HCT116 (cell line): Measurements from ENCODE around the gene ACTR3C. TPM values are rescaled to one million over a fixed set of nuclear protein-coding genes. Genes with fewer than 3 reads are reported as not detected.

ENCODE experiments used
- ATAC-seq: fragments of 200-7000 bp; cut with Tn5 transposase; 2 replicates; pipeline ENCODE4 v1.9.1; 2020; ENCODE audit warnings: mild to moderate bottlenecking, moderate library complexity
- BruUV-seq: library from RNA; stranded (reverse); fragments of 400-500 nt; replicated peaks from 2 replicates; lab custom pipeline; 2021; lab: Mats Ljungman, UMichigan
- CTCF ChIA-PET: fragments of 300-600 bp; sonication (Branson Sonifier 250); formaldehyde crosslinking; loops from one replicate; lab custom pipeline; 2021; ENCODE audit warnings: antibody characterized with exemption; lab: Charles Lee
- POLR2A ChIA-PET: fragments of 300-600, 350-600 bp; sonication (Branson Sonifier 250); formaldehyde crosslinking; loops from one replicate; lab custom pipeline; 2021; ENCODE audit warnings: antibody characterized with exemption; lab: Charles Lee
- RAD21 ChIA-PET, 2 experiments: fragments of 300-600 bp; sonication (Branson Sonifier 250); formaldehyde crosslinking; loops; one replicate each; lab custom pipeline; 2023; ENCODE audit warnings: low total read pairs in 2 of 2; ENCODE audit not compliant: uncharacterized antibody in 2 of 2, unreplicated experiment in 2 of 2, low non-redundant PET in 1 of 2; lab: Charles Lee
- DNase-seq: peaks from one replicate; pipeline ENCODE4 v3.0.0-alpha.2; 2010; ENCODE audit warnings: low read depth, low spot score
- H2AFZ ChIP-seq: fragments of 200-600 bp; shearing (Covaris generic), sonication (generic); 2 replicates; pipeline ENCODE4 v1.6.1; 2017; ENCODE audit warnings: low read depth, mixed run types, mixed read lengths, antibody characterized with exemption, low read length; ENCODE audit not compliant: poor library complexity, severe bottlenecking
- H3K27ac ChIP-seq: 2 replicates; pipeline ENCODE4 v1.5.1; 2012; ENCODE audit warnings: low read depth, low read length
- H3K27me3 ChIP-seq: fragments of 200-600 bp; sonication (generic); 2 replicates; pipeline ENCODE4 v1.6.1; 2016; ENCODE audit warnings: mixed run types, low read length, mixed read lengths; ENCODE audit not compliant: insufficient read depth
- H3K36me3 ChIP-seq, 2 experiments: fragments of 200-500 bp in 1 of 2; fragments of 200-600 bp in 1 of 2; sonication (Bioruptor generic) in 1 of 2; sonication (generic) in 1 of 2; 2 replicates each; pipeline versions ENCODE4 v1.5.1 to v1.6.1; 2014 to 2016; ENCODE audit warnings: low read length in 2 of 2, inconsistent platforms in 1 of 2, mixed read lengths in 1 of 2, mixed run types in 1 of 2; ENCODE audit not compliant: insufficient read depth in 2 of 2, control insufficient read depth in 1 of 2
- H3K4me1 ChIP-seq, 2 experiments: fragments of 200-600 bp in 1 of 2; sonication (generic) in 1 of 2; 2 replicates each; pipeline versions ENCODE4 v1.5.1 to v1.6.1; 2012 to 2017; ENCODE audit warnings: low read length in 2 of 2, inconsistent platforms in 1 of 2, mild to moderate bottlenecking in 1 of 2, mixed read lengths in 1 of 2, mixed run types in 1 of 2, moderate library complexity in 1 of 2; ENCODE audit not compliant: insufficient read depth in 2 of 2, control insufficient read depth in 1 of 2
- H3K4me2 ChIP-seq: fragments of 200-600 bp; sonication (generic); 2 replicates; pipeline ENCODE4 v1.6.1; 2017; ENCODE audit warnings: mixed run types, low read length, mixed read lengths
- H3K4me3 ChIP-seq, 2 experiments: fragments of 200-600 bp in 1 of 2; sonication (generic) in 1 of 2; replicated peaks in 1 of 2; 2 replicates each; pipeline ENCODE4 v1.5.1; 2011 to 2016; ENCODE audit warnings: low read length in 2 of 2, control low read depth in 1 of 2, low read depth in 1 of 2, mild to moderate bottlenecking in 1 of 2, mixed read lengths in 1 of 2, mixed run types in 1 of 2
- H3K79me2 ChIP-seq: fragments of 200-600 bp; sonication (generic); 2 replicates; pipeline ENCODE4 v1.6.1; 2017; ENCODE audit warnings: mild to moderate bottlenecking, mixed run types, low read length, moderate library complexity, mixed read lengths; ENCODE audit not compliant: insufficient read depth
- H3K9ac ChIP-seq: fragments of 200-600 bp; sonication (generic); 2 replicates; pipeline ENCODE4 v1.6.1; 2016; ENCODE audit warnings: low read length, mixed read lengths
- H3K9me2 ChIP-seq: fragments of 200-600 bp; sonication (generic), shearing (Covaris generic); 2 replicates; pipeline ENCODE4 v1.6.1; 2017; ENCODE audit warnings: mixed run types, mild to moderate bottlenecking, moderate library complexity; ENCODE audit not compliant: insufficient read depth
- H3K9me3 ChIP-seq, 2 experiments: fragments of 200-500 bp in 1 of 2; fragments of 200-600 bp in 1 of 2; sonication (Bioruptor generic) in 1 of 2; sonication (generic) in 1 of 2; 2 replicates each; pipeline ENCODE4 v1.6.1; 2014 to 2017; ENCODE audit warnings: low read length in 2 of 2, mixed read lengths in 2 of 2, inconsistent platforms in 1 of 2, low read depth in 1 of 2, mild to moderate bottlenecking in 1 of 2, mixed run types in 1 of 2, moderate library complexity in 1 of 2; ENCODE audit not compliant: control insufficient read depth in 1 of 2, insufficient read depth in 1 of 2
- H4K20me1 ChIP-seq: fragments of 200-600 bp; sonication (generic), shearing (Covaris generic); 2 replicates; pipeline ENCODE4 v1.6.1; 2017; ENCODE audit warnings: mixed run types, mild to moderate bottlenecking, moderate library complexity; ENCODE audit not compliant: insufficient read depth
- ATF3 ChIP-seq: IDR thresholded peaks from 2 replicates; pipeline ENCODE4 v1.6.1; 2012
- CBX3 ChIP-seq: IDR thresholded peaks from 2 replicates; pipeline ENCODE4 v1.6.1; 2012; ENCODE audit warnings: low read depth
- EGR1 ChIP-seq: IDR thresholded peaks from 2 replicates; pipeline ENCODE4 v1.6.1; 2012; ENCODE audit warnings: low read depth
- FOSL1 ChIP-seq: IDR thresholded peaks from 2 replicates; pipeline ENCODE4 v1.6.1; 2012; ENCODE audit warnings: low read depth
- JUND ChIP-seq: IDR thresholded peaks from 2 replicates; pipeline ENCODE4 v1.6.1; 2012
- MAX ChIP-seq: IDR thresholded peaks from 2 replicates; pipeline ENCODE4 v1.6.1; 2012
- POLR2A ChIP-seq: IDR thresholded peaks from 2 replicates; pipeline ENCODE4 v1.7.0; 2011; ENCODE audit warnings: borderline replicate concordance; ENCODE audit not compliant: insufficient read depth, insufficient read length; ENCODE audit errors: extremely low read depth
- POLR2AphosphoS5 ChIP-seq: IDR thresholded peaks from 2 replicates; pipeline ENCODE4 v1.6.1; 2011; ENCODE audit warnings: mild to moderate bottlenecking, low read depth, low read length, moderate library complexity
- RAD21 ChIP-seq: IDR thresholded peaks from 2 replicates; pipeline ENCODE4 v1.6.1; 2012; ENCODE audit warnings: low read depth, mild to moderate bottlenecking
- REST ChIP-seq: IDR thresholded peaks from 2 replicates; pipeline ENCODE4 v1.6.1; 2012; ENCODE audit warnings: low read depth
- SIN3A ChIP-seq: IDR thresholded peaks from 2 replicates; pipeline ENCODE4 v1.6.1; 2012; ENCODE audit warnings: low read depth
- SP1 ChIP-seq: IDR thresholded peaks from 2 replicates; pipeline ENCODE4 v1.6.1; 2012; ENCODE audit warnings: low read depth
- SRF ChIP-seq: IDR thresholded peaks from 2 replicates; pipeline ENCODE4 v1.6.1; 2012; ENCODE audit warnings: low read depth
- TCF7L2 ChIP-seq: IDR thresholded peaks from 2 replicates; pipeline ENCODE4 v1.7.0; 2011; ENCODE audit warnings: borderline replicate concordance, inconsistent platforms; ENCODE audit not compliant: insufficient read depth, insufficient read length; ENCODE audit errors: extremely low read depth
- ZBTB33 ChIP-seq: IDR thresholded peaks from 2 replicates; pipeline ENCODE4 v1.6.1; 2011; ENCODE audit warnings: mild to moderate bottlenecking, low read length, moderate library complexity; ENCODE audit not compliant: insufficient replicate concordance; ENCODE audit errors: extremely low read depth
- ZFX ChIP-seq: fragments of 450-650 bp; IDR thresholded peaks from 2 replicates; pipeline ENCODE4 v1.6.1; 2017
- ZNF274 ChIP-seq: fragments of 200-500 bp; sonication (Bioruptor generic); IDR thresholded peaks from 2 replicates; pipeline ENCODE4 v1.6.1; 2014; ENCODE audit warnings: mild to moderate bottlenecking, low read depth, low read length, inconsistent platforms
- intact Hi-C: fragments of 100-400 bp; cut with micrococcal nuclease; formaldehyde crosslinking; loops from 2 replicates; pipeline ENCODE4 v1.10.0; 2022
- total RNA-seq: library from RNA; stranded (reverse); gene quantifications from one replicate; pipeline ENCODE4 v1.2.1, GENCODE V29; 2021; ENCODE audit not compliant: unreplicated experiment

Gene ACTR3C
- total RNA-seq, 1 experiment from 2014 or later: 2.0 TPM

- RAD21 ChIA-PET: no interaction called here
- H3K27ac ChIP-seq: no peak overlapping the region
- H4K20me1 ChIP-seq: no peaks in the 10 kb centered on the region
- intact Hi-C loops: loop anchor here (10.0 kb wide), 1 partner anchor 55 kb away; no protein-coding TSS in a partner anchor
- TF ChIP-seq JUND (no peak), SP1 (no peak), CBX3 (no peak), REST (no peak), SIN3A (no peak), MAX (no peak), ZBTB33 (no peak), SRF (no peak), ATF3 (no peak), RAD21 (no peak), POLR2AphosphoS5 (no peak), ZNF274 (no peak), POLR2A (no peak), FOSL1 (no peak), ZFX (no peak), EGR1 (no peak), TCF7L2 (no peak)
- TF ChIP-seq, all 23 proteins: peak for 0
- Histone ChIP-seq H3K4me1 (peaks cover 0 to 12% of the 10 kb centered on the region in 2 experiments; a peak in 2 of 4 replicates), H3K4me2 (no peak overlapping the region), H3K36me3 (no peaks in the 10 kb centered on the region), H3K4me3 (no peak overlapping the region), H2AFZ (no peak overlapping the region), H3K27me3 (no peaks in the 10 kb centered on the region), H3K9me2 (no peaks in the 10 kb centered on the region), H3K9me3 (no peaks in the 10 kb centered on the region), H3K79me2 (no peaks in the 10 kb centered on the region), H3K9ac (no peak overlapping the region)
- ATAC-seq: no peak
- DNase-seq: no peak
- BruUV-seq: no TSS peak
- ChIA-PET CTCF (no interaction called here), POLR2A (no interaction called here)
These were observed 36.4 kb upstream of the ACTR3C start for GRCh38 chr7:150359622-150360362.
